Activated T-helper 2 cell treated with anti-CD3 and anti-CD28 coated beads, Interferon-gamma antibody, Interleukin-2, Interleukin-4, amounts not matched to agents 10 μg/mL and 5 μg/mL and 100 μg/mL, durations not matched to agents 14 hours and 24 hours and 36 hours (primary cell): ENCODE results near the gene EIF5B. TPM values are rescaled to one million over a fixed set of nuclear protein-coding genes. Genes with fewer than 3 reads are reported as not detected.

Experiments used
- DNase-seq: peaks from one replicate; pipeline ENCODE4 v3.0.0; 2021; ENCODE audit warnings: low spot score
- H3K27ac Mint-ChIP-seq: one replicate; pipeline ENCODE4 v1.8.0; 2021; ENCODE audit warnings: mixed read lengths
- H3K27me3 Mint-ChIP-seq: one replicate; pipeline ENCODE4 v1.8.0; 2021; ENCODE audit warnings: low read depth, mixed read lengths
- H3K36me3 Mint-ChIP-seq: one replicate; pipeline ENCODE4 v1.8.0; 2021; ENCODE audit warnings: low read depth, mixed read lengths
- H3K4me1 Mint-ChIP-seq: one replicate; pipeline ENCODE4 v1.8.0; 2021; ENCODE audit warnings: low read depth, mixed read lengths
- H3K4me3 Mint-ChIP-seq: one replicate; pipeline ENCODE4 v1.8.0; 2021; ENCODE audit warnings: low read depth, mild to moderate bottlenecking, moderate library complexity, mixed read lengths
- H3K9me3 Mint-ChIP-seq: one replicate; pipeline ENCODE4 v1.8.0; 2021; ENCODE audit warnings: mixed read lengths
- intact Hi-C: fragments of 100-400 bp; cut with micrococcal nuclease; formaldehyde crosslinking; loops from one replicate; pipeline ENCODE4 v1.15.1; 2023
- total RNA-seq: library from RNA; stranded (reverse); gene quantifications from 2 replicates; pipeline ENCODE4 v1.2.3, GENCODE V29; 2022

EIF5B gene
- total RNA-seq, 1 donor from 2014 or later, result 81.0 TPM

DNA sequence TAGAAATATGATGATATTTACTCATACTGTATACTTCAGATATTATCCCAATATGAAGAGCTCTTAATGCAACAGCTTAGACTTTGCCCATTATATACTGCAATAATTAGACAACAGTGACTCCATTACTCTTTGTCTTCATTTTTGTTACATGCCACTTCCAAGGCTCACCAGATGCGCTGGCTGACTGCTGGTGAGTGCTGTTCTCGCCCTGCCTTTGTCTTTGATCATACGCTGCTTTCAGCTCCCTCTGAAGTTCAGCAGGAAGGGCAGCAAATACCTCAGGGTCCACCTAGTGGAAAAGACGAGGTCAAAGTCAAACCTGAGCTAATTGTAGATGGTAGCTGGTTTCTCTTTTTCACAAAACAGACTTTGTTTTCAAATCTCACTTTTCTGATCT lies 66.3 kb downstream of the EIF5B start:
- H3K27ac Mint-ChIP-seq, result peak overlapping the region; percentile 53
- no peak overlapping the region for H3K4me3 Mint-ChIP-seq
- peaks cover 67% of the 10 kb centered on the region for H3K36me3 Mint-ChIP-seq
- no peaks in the 10 kb centered on the region for H3K9me3 Mint-ChIP-seq
- intact Hi-C loops, result no loop called here
- peaks cover 11% of the 10 kb centered on the region for H3K4me1 Mint-ChIP-seq
- H3K27me3 Mint-ChIP-seq, result no peaks in the 10 kb centered on the region
- DNase-seq, result no peak

DNA sequence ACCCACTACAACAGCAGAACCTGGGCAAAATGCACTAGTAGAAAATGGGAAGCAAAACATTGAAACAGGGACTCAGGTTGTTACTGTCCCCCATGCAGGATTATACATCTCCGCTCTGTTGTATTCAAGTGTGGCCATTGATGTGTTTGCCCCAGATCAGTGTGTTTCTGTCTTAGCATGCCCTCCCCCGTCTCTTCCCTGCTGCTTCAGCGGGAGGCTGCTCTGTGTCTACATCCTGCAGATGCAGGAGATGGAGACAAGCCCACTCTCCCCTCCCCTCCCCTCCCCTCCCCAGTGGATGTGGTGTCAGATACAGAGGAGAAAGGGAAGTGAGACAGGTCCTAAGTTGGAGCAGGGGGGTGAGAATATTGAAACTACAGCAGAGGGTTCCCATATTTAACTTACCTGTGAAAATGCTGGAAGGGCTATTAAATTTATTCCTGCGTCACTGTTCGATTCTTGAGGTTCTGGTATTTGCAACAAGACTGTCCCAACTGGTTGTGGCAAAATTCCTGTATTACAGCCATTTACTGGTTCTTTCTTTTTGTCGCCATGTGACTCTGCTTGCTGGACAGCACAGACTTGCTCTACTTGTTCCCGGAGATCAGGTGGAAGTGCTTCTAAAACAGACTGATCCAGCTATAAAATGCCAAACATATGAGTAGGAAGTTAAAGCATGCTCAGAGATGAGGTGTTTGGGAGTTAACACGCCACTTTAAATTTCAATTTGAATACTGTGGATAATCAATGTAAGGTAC lies 67.0 kb downstream of the EIF5B start:
- intact Hi-C loops, result no loop called here
- Mint-ChIP-seq H3K27ac (no peak overlapping the region), H3K27me3 (no peaks in the 10 kb centered on the region), H3K4me1 (peaks cover 11% of the 10 kb centered on the region), H3K36me3 (peaks cover 60% of the 10 kb centered on the region), H3K9me3 (no peaks in the 10 kb centered on the region), H3K4me3 (no peak overlapping the region)
- DNase-seq, result no peak

DNA sequence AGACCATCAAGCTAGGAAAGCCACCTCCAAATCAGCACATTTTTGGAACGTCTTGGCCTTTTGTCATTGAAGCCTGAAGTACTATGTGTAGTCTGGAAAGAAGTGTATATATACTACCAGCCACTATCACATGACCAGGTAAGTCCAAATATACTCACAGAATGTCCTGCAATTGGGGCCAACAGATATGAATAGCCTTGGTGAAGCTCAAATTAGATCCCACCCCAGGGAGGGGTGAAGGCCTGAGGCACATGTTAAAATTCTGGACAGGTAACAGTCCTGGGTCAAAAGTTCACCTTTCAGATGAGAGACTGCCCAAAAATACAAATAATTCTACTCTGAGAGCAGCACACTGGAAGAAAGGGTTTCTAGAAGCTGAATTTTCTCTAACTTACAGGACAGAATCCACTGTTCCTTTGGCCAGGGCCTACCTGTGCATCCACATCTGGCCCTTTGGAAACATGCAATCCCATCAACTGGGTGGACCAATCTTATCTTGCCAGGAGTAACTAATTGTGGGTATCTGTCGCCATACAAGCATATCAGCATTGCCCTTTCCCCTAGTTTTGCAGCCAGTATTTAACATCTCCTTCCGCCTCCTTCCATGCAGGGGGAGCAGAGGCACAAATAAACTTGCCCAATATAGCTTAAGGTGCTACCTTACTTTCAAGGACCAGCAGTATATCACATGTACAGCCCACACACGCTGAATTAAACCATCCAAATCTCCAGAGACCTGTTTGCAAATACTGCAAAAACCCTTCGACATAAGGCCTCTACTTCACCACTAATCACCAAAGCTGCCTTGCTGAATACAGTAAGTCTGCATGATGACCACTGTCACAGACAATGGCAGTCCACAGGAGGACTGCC lies 67.8 kb downstream of the EIF5B start:
- H3K27ac Mint-ChIP-seq, result no peak overlapping the region
- intact Hi-C loops, result no loop called here
- H3K27me3 Mint-ChIP-seq, result no peaks in the 10 kb centered on the region
- peaks cover 55% of the 10 kb centered on the region for H3K36me3 Mint-ChIP-seq
- H3K4me1 Mint-ChIP-seq, result peaks cover 11% of the 10 kb centered on the region
- H3K4me3 Mint-ChIP-seq, result no peak overlapping the region
- no peak for DNase-seq
- H3K9me3 Mint-ChIP-seq, result no peaks in the 10 kb centered on the region

DNA sequence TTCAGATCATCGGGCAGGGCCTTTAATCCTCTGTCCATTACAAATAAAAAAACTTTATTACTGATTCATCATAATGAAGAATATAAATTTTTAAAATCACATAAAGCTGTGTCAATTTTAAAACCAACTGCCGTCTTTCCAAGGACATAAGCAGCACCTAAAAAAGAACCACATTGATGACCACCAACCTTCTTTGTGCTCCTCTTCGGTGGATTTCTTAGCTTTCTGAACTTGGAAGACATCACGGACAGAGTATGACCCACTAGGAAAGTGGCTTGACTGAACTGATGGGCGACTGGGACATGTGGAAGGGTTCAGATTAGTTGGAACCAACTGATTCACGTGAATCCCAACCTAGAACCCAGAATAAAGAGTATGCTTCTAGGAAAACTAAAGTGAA lies 68.9 kb downstream of the EIF5B start:
- Mint-ChIP-seq H3K27ac (no peak overlapping the region), H3K9me3 (no peaks in the 10 kb centered on the region), H3K4me3 (no peak overlapping the region), H3K27me3 (no peaks in the 10 kb centered on the region), H3K36me3 (peaks cover 60% of the 10 kb centered on the region), H3K4me1 (peaks cover 11% of the 10 kb centered on the region)
- DNase-seq, result no peak
- intact Hi-C loops, result no loop called here

DNA sequence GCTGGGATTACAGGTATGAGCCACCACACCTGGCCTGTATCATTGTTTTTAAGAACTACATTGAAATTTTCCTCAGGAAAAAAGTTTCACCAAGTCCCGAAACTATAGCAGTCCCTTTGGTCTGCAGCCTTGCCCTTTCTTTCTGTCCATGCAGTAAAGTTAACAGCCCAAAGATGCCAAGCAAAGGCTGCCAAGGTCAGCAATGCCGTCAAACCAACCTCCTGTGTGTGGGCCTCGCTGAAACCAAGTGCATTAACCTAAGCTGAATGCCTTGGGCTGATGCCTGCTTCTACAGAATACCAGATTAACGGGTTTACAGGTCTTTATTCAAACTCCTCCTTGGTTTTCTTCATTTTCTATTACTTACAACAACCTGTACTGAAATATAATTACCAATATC lies 73.1 kb downstream of the EIF5B start:
- Mint-ChIP-seq H3K27me3 (no peaks in the 10 kb centered on the region), H3K9me3 (no peaks in the 10 kb centered on the region), H3K4me3 (no peak overlapping the region), H3K27ac (no peak overlapping the region), H3K36me3 (peaks cover 62% of the 10 kb centered on the region), H3K4me1 (peaks cover 6% of the 10 kb centered on the region)
- no peak for DNase-seq
- intact Hi-C loops, result loop anchor here (5.0 kb wide), 1 partner anchor 43 kb away; no protein-coding TSS in a partner anchor

DNA sequence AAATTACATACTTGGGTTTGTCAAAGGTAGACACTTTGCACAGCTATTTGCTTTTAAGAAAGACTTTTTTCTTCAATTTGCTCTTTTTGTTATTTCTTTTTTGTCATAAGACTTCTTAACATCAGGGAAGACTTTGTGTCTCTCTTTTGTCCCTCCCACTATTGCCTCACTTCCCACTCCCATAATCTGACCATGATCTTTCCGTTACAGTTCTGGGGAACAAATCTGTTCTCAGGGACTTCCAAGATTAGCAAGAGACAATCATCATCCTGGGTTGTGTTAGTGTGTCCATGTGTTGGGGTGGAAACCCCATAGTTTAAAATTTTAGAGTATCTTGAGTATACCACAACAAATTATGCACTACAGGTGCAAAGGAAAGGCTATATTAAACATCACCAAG lies 77.4 kb downstream of the EIF5B start:
- Mint-ChIP-seq H3K9me3 (no peaks in the 10 kb centered on the region), H3K36me3 (peaks cover 81% of the 10 kb centered on the region), H3K4me1 (peaks cover 5% of the 10 kb centered on the region), H3K27me3 (no peaks in the 10 kb centered on the region), H3K27ac (peak overlapping the region; percentile 25), H3K4me3 (no peak overlapping the region)
- DNase-seq, result no peak
- intact Hi-C loops, result loop anchor here (5.0 kb wide), 1 partner anchor 47 kb away; no protein-coding TSS in a partner anchor

DNA sequence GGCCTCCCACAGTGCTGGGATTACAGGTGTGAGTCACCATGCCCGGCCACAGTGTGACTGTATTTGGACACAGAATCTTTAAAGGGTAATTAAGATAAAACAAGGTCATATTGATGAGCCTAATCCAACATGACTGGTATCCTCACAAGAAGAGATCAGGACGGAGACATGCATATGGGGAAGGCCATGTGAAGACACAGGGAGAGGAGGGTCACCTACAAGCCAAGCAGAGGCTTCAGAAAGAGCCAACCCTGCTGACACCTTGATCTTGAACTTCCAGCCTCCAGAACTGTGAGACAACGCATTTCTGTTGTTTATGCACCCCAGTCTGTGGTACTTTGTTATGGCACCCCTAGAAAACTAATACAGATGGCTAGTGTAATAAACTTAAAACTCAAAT lies 80.2 kb downstream of the EIF5B start:
- no peak for DNase-seq
- peaks cover 7% of the 10 kb centered on the region for H3K4me1 Mint-ChIP-seq
- H3K9me3 Mint-ChIP-seq, result no peaks in the 10 kb centered on the region
- H3K36me3 Mint-ChIP-seq, result peaks cover 83% of the 10 kb centered on the region
- H3K27ac Mint-ChIP-seq, result no peak overlapping the region
- H3K4me3 Mint-ChIP-seq, result no peak overlapping the region
- intact Hi-C loops, result no loop called here
- H3K27me3 Mint-ChIP-seq, result no peaks in the 10 kb centered on the region

DNA sequence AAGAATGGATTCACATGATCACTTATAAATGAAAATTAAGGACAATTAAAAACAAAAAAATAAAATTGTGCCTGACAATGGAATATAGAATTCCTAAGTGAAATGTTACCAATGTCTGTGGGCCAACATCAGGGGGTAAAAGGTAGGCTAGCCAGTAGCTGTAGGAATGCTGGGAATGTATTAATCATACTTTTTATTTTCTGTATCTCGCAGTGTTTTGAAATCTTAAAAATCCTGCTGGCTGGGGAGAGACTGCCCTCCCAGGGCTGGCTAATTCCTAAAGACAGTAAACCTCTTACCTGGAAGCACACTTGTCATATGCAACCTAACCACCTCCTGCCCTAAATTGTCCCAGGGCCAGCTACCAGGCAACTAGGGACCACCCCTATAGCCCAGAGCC lies 82.8 kb downstream of the EIF5B start:
- H3K36me3 Mint-ChIP-seq, result peaks cover 70% of the 10 kb centered on the region
- no peaks in the 10 kb centered on the region for H3K27me3 Mint-ChIP-seq
- no peak for DNase-seq
- no peak overlapping the region for H3K4me3 Mint-ChIP-seq
- H3K27ac Mint-ChIP-seq, result no peak overlapping the region
- H3K9me3 Mint-ChIP-seq, result no peaks in the 10 kb centered on the region
- peaks cover 8% of the 10 kb centered on the region for H3K4me1 Mint-ChIP-seq
- intact Hi-C loops, result no loop called here

DNA sequence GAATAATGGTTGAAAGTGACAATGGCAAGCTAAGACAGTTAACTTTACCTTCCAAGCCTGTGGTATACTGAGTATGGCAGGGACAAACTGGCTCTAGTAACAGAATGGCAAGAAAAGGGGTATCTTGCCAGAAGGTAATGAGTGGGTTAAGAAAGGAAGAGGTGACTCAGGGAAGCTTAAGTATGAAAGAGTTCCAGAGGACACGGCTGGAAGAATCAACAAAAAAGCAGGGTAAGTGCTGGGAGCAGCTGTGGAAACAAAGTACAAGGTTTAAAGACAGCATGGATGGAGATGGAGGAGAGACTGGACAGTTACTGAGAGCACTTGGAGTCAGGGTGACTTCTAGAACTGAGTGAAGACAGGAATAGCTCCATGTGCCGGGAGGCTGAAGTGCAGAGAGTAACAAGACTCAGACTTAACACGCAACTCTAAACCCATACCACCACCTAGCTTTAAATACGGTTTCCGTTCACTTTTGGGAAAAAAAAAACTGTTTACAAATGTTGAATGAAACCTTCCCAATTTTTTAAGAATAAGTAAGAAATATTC lies 83.6 kb downstream of the EIF5B start:
- H3K4me1 Mint-ChIP-seq, result peaks cover 8% of the 10 kb centered on the region
- no peaks in the 10 kb centered on the region for H3K27me3 Mint-ChIP-seq
- intact Hi-C loops, result no loop called here
- no peak overlapping the region for H3K27ac Mint-ChIP-seq
- no peak overlapping the region for H3K4me3 Mint-ChIP-seq
- H3K9me3 Mint-ChIP-seq, result no peaks in the 10 kb centered on the region
- no peak for DNase-seq
- peaks cover 62% of the 10 kb centered on the region for H3K36me3 Mint-ChIP-seq

DNA sequence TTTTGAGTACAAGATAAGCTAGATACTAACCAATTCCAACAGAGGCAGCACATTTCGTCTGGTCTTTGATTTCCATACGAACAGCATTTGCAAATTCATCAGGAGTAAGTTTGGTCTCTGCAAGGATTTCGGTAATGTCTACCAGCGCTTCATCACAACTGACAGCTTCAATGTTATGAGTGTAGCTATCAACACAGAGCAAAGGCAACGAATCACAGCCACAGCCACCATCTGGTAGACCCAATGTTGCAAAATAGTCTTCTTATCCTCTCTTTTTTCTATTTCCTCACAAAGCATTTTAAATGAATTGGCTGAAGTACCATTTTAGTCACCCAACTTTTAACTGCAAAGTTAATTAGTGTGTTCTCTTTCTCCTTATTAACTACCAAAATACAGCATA lies 84.3 kb downstream of the EIF5B start:
- peaks cover 57% of the 10 kb centered on the region for H3K36me3 Mint-ChIP-seq
- intact Hi-C loops, result no loop called here

DNA sequence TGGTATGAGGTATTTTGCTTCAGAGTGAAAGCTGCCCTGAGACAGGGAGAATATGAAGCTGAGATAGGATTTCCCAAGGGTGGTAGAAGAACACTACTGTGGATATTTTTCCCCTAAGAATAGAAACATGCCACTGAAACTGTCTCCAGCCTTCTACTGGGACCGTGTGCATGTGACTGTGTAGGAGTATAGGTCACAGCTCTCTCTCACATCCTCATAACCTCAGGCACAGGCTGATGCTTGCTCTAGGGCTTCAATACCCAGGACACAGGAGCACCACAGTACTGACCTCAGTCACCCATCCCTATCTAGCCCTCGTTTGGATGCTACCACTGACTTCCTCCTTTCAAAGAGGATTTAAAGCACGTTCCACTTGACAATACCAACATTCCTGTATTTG lies 85.4 kb downstream of the EIF5B start:
- intact Hi-C loops, result no loop called here

More for the DNA sequence above, 84.3 kb downstream of the EIF5B start:
- no peak for DNase-seq
- Mint-ChIP-seq H3K27me3 (no peaks in the 10 kb centered on the region), H3K27ac (no peak overlapping the region), H3K9me3 (no peaks in the 10 kb centered on the region), H3K4me3 (no peak overlapping the region), H3K4me1 (peaks cover 8% of the 10 kb centered on the region)

DNA sequence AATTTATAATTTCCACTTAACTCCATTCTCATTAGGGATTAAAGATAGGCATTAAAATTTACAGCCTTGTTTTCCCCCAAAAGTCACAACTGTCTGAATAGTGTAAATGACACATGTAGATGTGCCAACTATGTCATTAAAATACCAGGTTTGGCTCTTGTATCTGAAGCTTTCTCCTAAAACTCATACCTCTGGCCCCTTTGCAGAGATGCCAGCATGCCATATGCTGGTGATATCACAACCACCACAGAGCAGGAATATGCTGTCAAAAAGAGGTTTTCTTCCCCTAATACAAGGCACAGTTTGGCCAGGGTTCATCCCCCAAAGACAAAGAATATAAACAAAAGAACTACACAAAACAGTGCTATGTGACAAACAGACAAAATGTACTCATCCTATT lies 87.2 kb downstream of the EIF5B start:
- intact Hi-C loops, result no loop called here
- Mint-ChIP-seq H3K9me3 (no peaks in the 10 kb centered on the region), H3K4me3 (no peak overlapping the region), H3K27me3 (no peaks in the 10 kb centered on the region), H3K27ac (no peak overlapping the region), H3K36me3 (peaks cover 53% of the 10 kb centered on the region), H3K4me1 (peaks cover 8% of the 10 kb centered on the region)
- no peak for DNase-seq

More for the DNA sequence above, 85.4 kb downstream of the EIF5B start:
- H3K36me3 Mint-ChIP-seq, result peaks cover 55% of the 10 kb centered on the region
- H3K27ac Mint-ChIP-seq, result no peak overlapping the region
- no peak for DNase-seq
- no peak overlapping the region for H3K4me3 Mint-ChIP-seq
- no peaks in the 10 kb centered on the region for H3K27me3 Mint-ChIP-seq
- H3K4me1 Mint-ChIP-seq, result peaks cover 8% of the 10 kb centered on the region
- no peaks in the 10 kb centered on the region for H3K9me3 Mint-ChIP-seq

DNA sequence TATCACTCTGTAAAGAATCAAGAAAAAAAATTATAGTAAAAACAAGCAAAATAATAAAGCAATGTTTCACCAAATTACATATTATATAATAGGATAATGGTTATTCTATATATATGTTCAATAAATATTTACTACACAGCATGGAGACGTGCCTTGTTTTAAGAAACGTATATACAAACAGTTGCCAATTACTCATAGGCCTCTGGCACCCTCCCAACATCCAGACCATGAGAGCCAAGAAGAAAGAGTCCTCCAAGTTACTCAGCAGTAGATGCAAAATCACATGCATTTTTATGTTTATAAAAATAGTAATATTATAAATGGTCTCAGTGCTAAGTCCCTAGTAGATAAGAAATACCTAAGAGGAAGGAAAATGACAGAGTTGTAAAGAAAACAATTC lies 87.8 kb downstream of the EIF5B start:
- H3K27ac Mint-ChIP-seq, result no peak overlapping the region
- H3K36me3 Mint-ChIP-seq, result peaks cover 49% of the 10 kb centered on the region
- no peak for DNase-seq
- no peaks in the 10 kb centered on the region for H3K27me3 Mint-ChIP-seq
- H3K4me1 Mint-ChIP-seq, result peaks cover 7% of the 10 kb centered on the region
- no peaks in the 10 kb centered on the region for H3K9me3 Mint-ChIP-seq
- intact Hi-C loops, result no loop called here
- no peak overlapping the region for H3K4me3 Mint-ChIP-seq
